DOHH2 (cell line): Measurements from ENCODE around the gene CR1.
"Not testable (repeated sequence)": the region's sequence is repeated elsewhere in the genome, so short reads cannot be mapped to it uniquely, and the experiment has no call there.

Experiments
- EZH2phosphoT487 ChIP-seq: fragments of 200-600 bp; sonication (generic); IDR thresholded peaks from 2 replicates; pipeline ENCODE4 v1.6.1; 2017; ENCODE audit warnings: borderline replicate concordance, mild to moderate bottlenecking, antibody characterized with exemption, low read length, moderate library complexity, mixed read lengths
- TF ChIP-seq, protein P1 (sequence below): fragments of 200-600 bp; sonication (generic); IDR thresholded peaks from one replicate; pipeline ENCODE4 v1.5.1; 2014; ENCODE audit warnings: antibody characterized with exemption, mild to moderate bottlenecking, low read depth, low read length; ENCODE audit not compliant: poor library complexity, severe bottlenecking

DNA sequence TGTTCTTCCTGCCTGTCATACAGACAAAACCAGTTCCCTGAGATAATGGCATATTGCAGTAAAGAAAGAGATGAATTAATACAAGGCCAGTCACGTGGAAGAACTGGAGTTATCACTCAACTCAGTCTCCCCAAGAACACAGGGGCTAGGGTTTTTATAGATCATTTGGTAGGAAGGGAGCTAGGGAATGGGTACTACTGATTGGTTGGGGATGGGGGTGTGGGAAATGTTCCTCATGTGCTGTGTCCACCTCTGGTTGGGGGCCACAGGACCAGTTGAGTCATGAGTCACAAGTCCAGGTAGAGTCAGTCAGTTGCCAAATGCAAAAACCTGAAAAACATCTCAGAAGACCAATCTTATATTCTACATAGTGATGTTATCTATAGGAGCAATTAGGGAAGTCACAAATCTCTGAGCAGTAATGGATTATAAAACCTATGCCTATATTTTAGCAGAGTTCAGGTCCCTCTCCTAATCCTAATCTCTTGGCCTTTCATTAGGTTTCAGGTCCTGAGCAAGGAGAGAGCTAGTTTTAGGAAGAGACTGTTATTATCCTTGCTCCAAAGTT, 129.6 kb downstream of the CR1 start:
- TF ChIP-seq, protein P1, sequence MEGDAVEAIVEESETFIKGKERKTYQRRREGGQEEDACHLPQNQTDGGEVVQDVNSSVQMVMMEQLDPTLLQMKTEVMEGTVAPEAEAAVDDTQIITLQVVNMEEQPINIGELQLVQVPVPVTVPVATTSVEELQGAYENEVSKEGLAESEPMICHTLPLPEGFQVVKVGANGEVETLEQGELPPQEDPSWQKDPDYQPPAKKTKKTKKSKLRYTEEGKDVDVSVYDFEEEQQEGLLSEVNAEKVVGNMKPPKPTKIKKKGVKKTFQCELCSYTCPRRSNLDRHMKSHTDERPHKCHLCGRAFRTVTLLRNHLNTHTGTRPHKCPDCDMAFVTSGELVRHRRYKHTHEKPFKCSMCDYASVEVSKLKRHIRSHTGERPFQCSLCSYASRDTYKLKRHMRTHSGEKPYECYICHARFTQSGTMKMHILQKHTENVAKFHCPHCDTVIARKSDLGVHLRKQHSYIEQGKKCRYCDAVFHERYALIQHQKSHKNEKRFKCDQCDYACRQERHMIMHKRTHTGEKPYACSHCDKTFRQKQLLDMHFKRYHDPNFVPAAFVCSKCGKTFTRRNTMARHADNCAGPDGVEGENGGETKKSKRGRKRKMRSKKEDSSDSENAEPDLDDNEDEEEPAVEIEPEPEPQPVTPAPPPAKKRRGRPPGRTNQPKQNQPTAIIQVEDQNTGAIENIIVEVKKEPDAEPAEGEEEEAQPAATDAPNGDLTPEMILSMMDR, result not testable (repeated sequence)
- TF ChIP-seq EZH2phosphoT487, result not testable (repeated sequence)
